Placental pericyte (primary cell): ENCODE results near the gene TSSK1B. TPM values are rescaled to one million over a fixed set of nuclear protein-coding genes. Genes with fewer than 3 reads are reported as not detected.

ENCODE experiments used
- total RNA-seq: library from RNA; depleted of rRNA; stranded (reverse); fragments of >200 nt; gene quantifications from 2 replicates; pipeline ENCODE4 v1.2.3, GENCODE V29; 2012

The TSSK1B gene, protein sequence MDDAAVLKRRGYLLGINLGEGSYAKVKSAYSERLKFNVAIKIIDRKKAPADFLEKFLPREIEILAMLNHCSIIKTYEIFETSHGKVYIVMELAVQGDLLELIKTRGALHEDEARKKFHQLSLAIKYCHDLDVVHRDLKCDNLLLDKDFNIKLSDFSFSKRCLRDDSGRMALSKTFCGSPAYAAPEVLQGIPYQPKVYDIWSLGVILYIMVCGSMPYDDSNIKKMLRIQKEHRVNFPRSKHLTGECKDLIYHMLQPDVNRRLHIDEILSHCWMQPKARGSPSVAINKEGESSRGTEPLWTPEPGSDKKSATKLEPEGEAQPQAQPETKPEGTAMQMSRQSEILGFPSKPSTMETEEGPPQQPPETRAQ
- total RNA-seq, result 0.57 and 0.66 TPM in 2 replicates

GRCh38 chr5:113434889-113435288 is at the start of gene TSSK1B:
Gene TSSK1B (minus strand): TSS chr5:113434989. CDS start chr5:113434839, 150 bp downstream.

Other genes starting within 250 kb of the TSSK1B start
- gene MCC, start 53.5 kb upstream of the TSSK1B start, total RNA-seq, result 44.1 and 48.6 TPM in 2 replicates
- 17.3 and 28.3 TPM in 2 replicates for gene YTHDC2, start 78.7 kb upstream of the TSSK1B start, total RNA-seq